Astrocyte of the spinal cord (primary cell): ENCODE results near the gene FAM227A.

ENCODE experiments used
- DNase-seq: peaks from one replicate; pipeline ENCODE4 v3.0.0; 2011; ENCODE audit warnings: low read depth, low spot score
- H3K4me3 ChIP-seq: 2 replicates; pipeline ENCODE4 v1.5.1; 2011; ENCODE audit warnings: low read depth, mild to moderate bottlenecking, low read length, moderate library complexity
- in situ Hi-C: cut with HindIII; loops from 2 replicates; pipeline ENCODE4 v1.10.0; 2017; ENCODE audit warnings: low sequenced_read_pairs
- TF ChIP-seq, protein P1 (sequence below): IDR thresholded peaks from 2 replicates; pipeline ENCODE4 v1.5.1; 2012; ENCODE audit warnings: low read depth, mild to moderate bottlenecking, low read length, inconsistent platforms

The FAM227A gene

GRCh38 chr22:38674888-38675287 lies 18.7 kb upstream of the FAM227A start:
- DNase-seq, result no peak
- H3K4me3 ChIP-seq, result no peak overlapping the region
- TF ChIP-seq, protein P1, sequence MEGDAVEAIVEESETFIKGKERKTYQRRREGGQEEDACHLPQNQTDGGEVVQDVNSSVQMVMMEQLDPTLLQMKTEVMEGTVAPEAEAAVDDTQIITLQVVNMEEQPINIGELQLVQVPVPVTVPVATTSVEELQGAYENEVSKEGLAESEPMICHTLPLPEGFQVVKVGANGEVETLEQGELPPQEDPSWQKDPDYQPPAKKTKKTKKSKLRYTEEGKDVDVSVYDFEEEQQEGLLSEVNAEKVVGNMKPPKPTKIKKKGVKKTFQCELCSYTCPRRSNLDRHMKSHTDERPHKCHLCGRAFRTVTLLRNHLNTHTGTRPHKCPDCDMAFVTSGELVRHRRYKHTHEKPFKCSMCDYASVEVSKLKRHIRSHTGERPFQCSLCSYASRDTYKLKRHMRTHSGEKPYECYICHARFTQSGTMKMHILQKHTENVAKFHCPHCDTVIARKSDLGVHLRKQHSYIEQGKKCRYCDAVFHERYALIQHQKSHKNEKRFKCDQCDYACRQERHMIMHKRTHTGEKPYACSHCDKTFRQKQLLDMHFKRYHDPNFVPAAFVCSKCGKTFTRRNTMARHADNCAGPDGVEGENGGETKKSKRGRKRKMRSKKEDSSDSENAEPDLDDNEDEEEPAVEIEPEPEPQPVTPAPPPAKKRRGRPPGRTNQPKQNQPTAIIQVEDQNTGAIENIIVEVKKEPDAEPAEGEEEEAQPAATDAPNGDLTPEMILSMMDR, result no peak
- in situ Hi-C loops, result no loop called here

DNA sequence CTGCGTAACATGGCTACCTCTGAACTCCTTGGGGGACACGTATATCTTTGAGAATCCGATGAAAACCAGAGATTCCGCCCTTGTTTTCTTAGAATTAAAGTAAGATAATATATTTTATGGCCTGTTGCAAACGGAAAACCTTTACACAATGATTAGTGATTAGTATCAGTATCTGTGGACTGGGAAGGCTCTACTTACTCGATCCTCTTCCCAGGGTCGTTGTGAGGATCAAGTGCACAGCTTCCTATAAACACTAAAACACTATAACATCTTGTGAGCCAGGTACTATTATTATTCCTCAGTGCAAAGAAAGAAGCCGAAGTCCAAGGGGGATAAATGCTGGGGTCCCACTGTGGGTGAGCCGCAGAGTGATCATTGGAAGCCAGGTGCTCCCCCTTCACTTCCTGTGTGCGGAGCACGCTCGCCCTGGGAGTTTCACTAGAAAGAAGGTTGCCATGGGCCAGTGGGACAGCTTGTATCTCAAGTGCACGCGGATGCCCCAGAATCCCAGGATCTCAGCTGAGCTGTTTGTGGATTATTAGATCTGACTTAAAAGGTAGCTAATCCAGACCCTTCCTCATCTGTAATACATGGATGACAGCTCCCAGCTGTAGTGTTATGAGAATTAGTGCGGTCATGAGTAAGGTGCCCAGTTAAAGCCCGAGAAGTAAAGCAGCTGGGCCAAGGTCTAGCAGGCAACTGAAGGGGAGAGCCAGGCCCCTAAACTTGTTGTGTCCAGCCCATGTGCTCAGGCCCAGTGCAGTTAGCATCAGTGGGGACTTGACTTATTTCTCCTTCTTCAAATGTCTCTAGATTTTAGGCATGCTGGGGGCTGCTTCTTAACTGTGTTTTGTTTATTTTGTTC lies 1.1 kb upstream of the FAM227A start:
- peak overlapping the region; percentile 92 for H3K4me3 ChIP-seq
- in situ Hi-C loops, result no loop called here
- peak; percentile 12 for DNase-seq
- TF ChIP-seq, protein P1, result no peak

DNA sequence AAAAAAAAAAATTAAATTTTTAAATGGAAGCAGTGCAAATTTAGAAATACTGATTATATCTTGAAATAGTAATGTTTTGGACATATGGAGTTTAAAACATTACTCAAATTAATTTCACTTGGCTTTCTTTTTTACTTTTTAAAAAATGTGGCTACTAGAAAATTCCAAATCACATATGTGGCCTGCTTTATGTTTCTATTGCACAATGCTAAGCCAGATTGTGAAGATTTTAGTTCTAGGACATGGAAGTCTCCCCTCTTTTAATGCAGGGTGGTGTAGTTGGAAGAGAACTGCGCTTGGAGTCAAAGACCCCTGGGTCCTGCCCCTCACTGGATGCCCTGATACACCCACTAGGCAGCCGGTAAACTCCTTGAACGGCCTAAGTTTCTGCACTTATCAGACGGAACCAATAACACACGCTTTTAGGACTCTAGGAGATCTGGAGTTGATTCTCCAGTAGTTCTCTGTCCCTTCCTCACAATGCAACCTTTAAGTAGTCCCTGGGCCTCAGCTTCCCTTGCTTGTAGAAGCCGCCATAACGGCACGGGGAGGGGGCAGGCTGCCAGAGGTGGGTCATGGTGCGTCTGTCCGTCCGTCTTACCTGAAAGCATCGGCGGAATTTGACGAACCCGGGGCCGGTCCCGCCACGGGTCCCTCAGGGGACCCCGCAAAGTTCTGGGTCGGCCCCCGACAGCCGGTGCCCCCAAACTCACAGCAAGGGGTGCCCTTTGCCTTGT lies 505 bp downstream of the FAM227A start:
- DNase-seq, result peak; percentile 24
- H3K4me3 ChIP-seq, result peak overlapping the region; percentile 92
- in situ Hi-C loops, result no loop called here
- TF ChIP-seq, protein P1, result no peak

GRCh38 chr22:38653741-38654140 lies 2.5 kb downstream of the FAM227A start:
- no peak overlapping the region for H3K4me3 ChIP-seq
- in situ Hi-C loops, result no loop called here
- TF ChIP-seq, protein P1, result no peak
- DNase-seq, result no peak

DNA sequence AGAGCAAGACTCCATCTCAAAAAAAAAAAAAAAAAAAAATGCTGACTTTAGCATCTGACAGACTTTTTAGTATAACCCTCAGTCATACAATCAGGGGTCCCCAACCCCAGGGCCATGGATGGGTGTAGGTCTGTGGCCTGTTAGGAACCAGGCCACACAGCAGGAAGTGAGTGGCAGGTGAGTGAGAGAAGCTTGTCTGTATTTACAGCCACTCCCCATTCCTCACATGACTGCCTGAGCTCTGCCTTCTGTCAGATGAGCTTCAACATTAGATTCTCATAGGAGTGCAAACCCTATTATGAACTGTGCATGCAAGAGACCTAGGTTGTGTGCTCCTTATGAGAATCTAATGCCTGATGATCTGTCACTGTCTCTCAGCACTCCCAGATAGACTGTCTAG lies 3.3 kb downstream of the FAM227A start:
- no peak overlapping the region for H3K4me3 ChIP-seq
- in situ Hi-C loops, result no loop called here
- no peak for DNase-seq
- TF ChIP-seq, protein P1, result no peak

- no peak overlapping the region for H3K4me3 ChIP-seq
- no peak for DNase-seq
- in situ Hi-C loops, result no loop called here
- TF ChIP-seq, protein P1, result no peak
Observed at GRCh38 chr22:38649841-38650522, 6.2 kb downstream of the FAM227A start.
